ENCODE results near the gene KRT71. TPM values are rescaled to one million over a fixed set of nuclear protein-coding genes. Genes with fewer than 3 reads are reported as not detected.
A peak's percentile ranks its signal among the peaks of the same experiment; 100 is the strongest.

The KRT71 gene
- total RNA-seq, 2 donors from 2014 or later: not detected

- DNase-seq: no peak
- ATAC-seq: no peak
- intact Hi-C loops (cut with DNase I): loop anchor here in 1 of 2 donors (10.0 kb wide), 1 partner anchor 425 kb away; no protein-coding TSS in a partner anchor
Measured at GRCh38 chr12:52579468-52580465, 26.8 kb upstream of the KRT71 start.

GRCh38 chr12:52578469-52578868, 25.5 kb upstream of the KRT71 start:
- intact Hi-C loops (cut with DNase I): no loop called here
- ATAC-seq (no peak), DNase-seq (no peak)

- DNase-seq (no peak), ATAC-seq (no peak)
- intact Hi-C loops (cut with DNase I): no loop called here
Measured at GRCh38 chr12:52577316-52577715, 24.4 kb upstream of the KRT71 start.

GRCh38 chr12:52575948-52576347, 23.0 kb upstream of the KRT71 start:
- DNase-seq (no peak), ATAC-seq (no peak)
- intact Hi-C loops (cut with DNase I): no loop called here

GRCh38 chr12:52575256-52575655, 22.3 kb upstream of the KRT71 start:
- ATAC-seq (no peak), DNase-seq (no peak)
- intact Hi-C loops (cut with DNase I): no loop called here

- ATAC-seq (no peak), DNase-seq (no peak)
- intact Hi-C loops (cut with DNase I): no loop called here
Measured at GRCh38 chr12:52573743-52574142, 20.8 kb upstream of the KRT71 start, which contains the start of gene KRT74. KRT74 (minus strand) TSS chr12:52573843; CDS start chr12:52573777, 66 bp downstream.

- intact Hi-C loops (cut with DNase I): no loop called here
- DNase-seq (no peak), ATAC-seq (no peak)
Measured at GRCh38 chr12:52573306-52573705, 20.4 kb upstream of the KRT71 start.

- intact Hi-C loops (cut with DNase I): no loop called here
- no peak for ATAC-seq
- no peak for DNase-seq
Measured at GRCh38 chr12:52570511-52570910, 17.6 kb upstream of the KRT71 start.

GRCh38 chr12:52568111-52568510, 15.2 kb upstream of the KRT71 start:
- DNase-seq (no peak), ATAC-seq (no peak)
- intact Hi-C loops (cut with DNase I): no loop called here

- intact Hi-C loops (cut with DNase I): no loop called here
- peak; percentile 68 for DNase-seq
- peak; percentile 91 to 95 for ATAC-seq
Measured at GRCh38 chr12:52566847-52567291, 13.9 kb upstream of the KRT71 start.

GRCh38 chr12:52564582-52564981, 11.6 kb upstream of the KRT71 start:
- DNase-seq (no peak), ATAC-seq (no peak)
- intact Hi-C loops (cut with DNase I): no loop called here

- intact Hi-C loops (cut with DNase I): no loop called here
- ATAC-seq: no peak
- DNase-seq: no peak
Measured at GRCh38 chr12:52561880-52562449, 9.0 kb upstream of the KRT71 start.

- no peak for DNase-seq
- intact Hi-C loops (cut with DNase I): no loop called here
- ATAC-seq: no peak
Measured at GRCh38 chr12:52559979-52560378, 7.0 kb upstream of the KRT71 start.

GRCh38 chr12:52558781-52559445, 6.0 kb upstream of the KRT71 start:
- intact Hi-C loops (cut with DNase I): no loop called here
- ATAC-seq: peak in 1 of 2 donors; percentile 5
- DNase-seq: no peak

- ATAC-seq: no peak
- DNase-seq: no peak
- intact Hi-C loops (cut with DNase I): no loop called here
Measured at GRCh38 chr12:52557476-52557875, 4.5 kb upstream of the KRT71 start.

- no peak for DNase-seq
- ATAC-seq: no peak
- intact Hi-C loops (cut with DNase I): no loop called here
Measured at GRCh38 chr12:52555577-52555976, 2.6 kb upstream of the KRT71 start.

- ATAC-seq (peak; percentile 54 to 59), DNase-seq (no peak)
- intact Hi-C loops (cut with DNase I): no loop called here
Measured at GRCh38 chr12:52552055-52552454, 890 bp downstream of the KRT71 start.

- DNase-seq (no peak), ATAC-seq (peak in 1 of 2 donors; percentile 42)
- intact Hi-C loops (cut with DNase I): no loop called here
Measured at GRCh38 chr12:52551216-52551865, 1.6 kb downstream of the KRT71 start.

GRCh38 chr12:52546126-52546525, 6.8 kb downstream of the KRT71 start:
- intact Hi-C loops (cut with DNase I): no loop called here
- DNase-seq: no peak
- no peak for ATAC-seq
